ENCODE results near the gene RASA2. TPM values are rescaled to one million over a fixed set of nuclear protein-coding genes. Genes with fewer than 3 reads are reported as not detected.

The RASA2 gene
- total and polyA plus RNA-seq, 2 experiments from 2014 or later = 16.6 to 28.6 TPM

- DNase-seq (ENCODE audit: low spot score) (peak; percentile 28), ATAC-seq (no peak)
- Histone ChIP-seq H4K20me1 (replicated peaks; ENCODE audit: insufficient read depth) (peaks cover 12% of the 10 kb centered on the region; the same call in 1 of the 2 replicates), H3K4me2 (peak overlapping the region; percentile 70), H3F3A (replicated peaks; ENCODE audit: low read depth) (no peaks in the 10 kb centered on the region), H3K27me3 (ENCODE audit: insufficient read depth) (no peaks in the 10 kb centered on the region), H3K27ac (ENCODE audit: low read depth) (peak overlapping the region; percentile 80), H3K4me3 (peak overlapping the region; percentile 63), H3K36me3 (ENCODE audit: insufficient read depth) (no peaks in the 10 kb centered on the region), H3K4me1 (ENCODE audit: insufficient read depth) (peaks cover 28% of the 10 kb centered on the region), H3K9me2 (ENCODE audit: insufficient read depth) (no peaks in the 10 kb centered on the region), H2AFZ (peak overlapping the region; percentile 1), H3K79me2 (replicated peaks; ENCODE audit: insufficient read depth) (peaks cover 30% of the 10 kb centered on the region)
- H3K4me1 Mint-ChIP-seq = peaks cover 43% of the 10 kb centered on the region
- H3K27ac Mint-ChIP-seq = peak overlapping the region; percentile 93
- TF ChIP-seq ZNF462 (CRISPR knock-in tag; IDR thresholded peaks at IDR 0.05) (no peak), STAT1 (IDR thresholded peaks at IDR 0.05; ENCODE audit: unreplicated experiment) (no peak), EZH2 (IDR thresholded peaks at IDR 0.05; ENCODE audit: low read depth, unreplicated experiment) (no peak), ZNF114 (CRISPR knock-in tag; IDR thresholded peaks at IDR 0.05) (no peak), REST (IDR thresholded peaks at IDR 0.05; ENCODE audit: unreplicated experiment) (no peak), CTCF (conservative IDR thresholded peaks at IDR 0.05; ENCODE audit: low read depth in 2 of 2) (no peak), NANOG (IDR thresholded peaks at IDR 0.05; ENCODE audit: borderline replicate concordance) (no peak), POLR2AphosphoS5 (IDR thresholded peaks at IDR 0.05; ENCODE audit: low read depth) (no peak), EZH2phosphoT487 (IDR thresholded peaks at IDR 0.05; ENCODE audit: unreplicated experiment) (no peak)
- H3K27me3 Mint-ChIP-seq (ENCODE audit: insufficient read depth, low read depth, poor library complexity) = peaks cover 2% of the 10 kb centered on the region
- no peaks in the 10 kb centered on the region for H3K9me3 Mint-ChIP-seq
- H3K4me3 Mint-ChIP-seq = peak overlapping the region; percentile 81
- no peaks in the 10 kb centered on the region; the same call in 2 of the 3 replicates for H3K36me3 Mint-ChIP-seq (ENCODE audit: low read depth)
These were observed 959 bp upstream of the RASA2 start for GRCh38 chr3:141485641-141486495.

All from GM23338 (cell line).